NOMO-1 treated with dmso at 0.1 percent for 144 hours (cell line): ENCODE results near the gene HIPK1.
"Not testable (repeated sequence)": the region's sequence is repeated elsewhere in the genome, so short reads cannot be mapped to it uniquely, and the experiment has no call there.

Source experiments
- DNase-seq: peaks from one replicate; lab custom pipeline; 2025; ENCODE audit not compliant: unreplicated experiment; lab: John Stamatoyannopoulos, UW

Gene HIPK1

GRCh38 chr1:114009393-114009792, 80.3 kb downstream of the HIPK1 start:
- no peak for DNase-seq

DNA sequence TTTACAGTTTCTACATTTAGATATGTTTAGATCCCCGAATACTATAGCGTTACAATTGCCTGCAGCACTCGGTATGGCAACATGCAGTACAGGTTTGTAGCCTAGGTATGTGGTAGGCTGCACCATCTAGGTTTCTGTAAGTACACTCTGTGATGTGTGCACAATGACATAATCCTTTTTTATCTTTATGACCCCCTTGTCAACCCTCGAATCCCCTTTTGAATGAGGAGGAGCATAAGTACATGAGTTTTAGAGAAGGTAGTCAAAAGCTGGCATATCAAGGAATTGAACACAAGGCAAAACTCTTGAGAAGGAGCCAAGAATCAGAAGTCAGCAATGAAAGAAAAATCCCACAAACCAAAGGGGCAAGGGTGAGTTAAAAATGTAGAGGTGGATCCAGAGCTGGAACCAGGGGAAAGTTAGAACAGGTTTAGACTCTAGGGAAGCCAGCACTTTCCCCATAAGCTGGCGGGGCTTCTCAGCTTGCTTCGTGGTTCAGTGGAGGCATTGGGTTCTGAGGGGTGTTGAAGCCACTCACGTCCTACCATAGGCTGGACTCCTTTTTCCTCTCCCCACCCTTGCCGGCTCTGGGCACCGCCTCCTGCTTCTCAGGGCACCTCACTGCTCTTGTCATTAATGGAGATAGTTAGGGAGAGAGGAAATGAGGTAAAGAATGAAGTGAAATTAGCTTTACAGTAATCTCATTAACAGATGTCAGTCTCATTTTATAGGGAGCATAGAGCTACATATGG, 81.5 kb downstream of the HIPK1 start:
- no peak for DNase-seq

- no peak for DNase-seq
Measured at GRCh38 chr1:114011796-114012195, 82.7 kb downstream of the HIPK1 start.

GRCh38 chr1:114015075-114015474, 86.0 kb downstream of the HIPK1 start:
- no peak for DNase-seq

GRCh38 chr1:114019724-114020123, 90.6 kb downstream of the HIPK1 start:
- DNase-seq, result not testable (repeated sequence)

GRCh38 chr1:114021665-114022099, 92.6 kb downstream of the HIPK1 start:
- no peak for DNase-seq

GRCh38 chr1:114022877-114023276, 93.8 kb downstream of the HIPK1 start:
- no peak for DNase-seq

- DNase-seq, result no peak
Measured at GRCh38 chr1:114023377-114023776, 94.3 kb downstream of the HIPK1 start.

DNA sequence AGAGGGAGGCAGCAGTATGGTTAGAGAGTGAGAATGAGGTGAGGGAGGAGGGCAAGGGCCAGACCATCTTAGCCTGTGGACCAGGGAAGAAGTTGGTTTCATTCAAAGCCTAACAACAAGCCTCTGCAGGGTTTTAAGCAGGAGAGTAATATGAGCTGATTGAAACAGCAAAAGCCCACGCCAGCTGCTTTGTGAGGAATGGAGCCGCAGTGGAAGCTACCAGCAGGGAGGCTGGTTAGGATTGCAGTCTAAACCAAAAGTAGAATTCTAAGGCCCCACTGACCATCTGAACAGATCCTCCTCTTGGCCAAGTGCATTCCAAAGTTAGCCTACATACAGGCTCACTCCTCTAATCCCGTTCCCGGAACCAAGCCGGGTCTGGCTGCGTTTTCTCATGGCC, 94.9 kb downstream of the HIPK1 start:
- no peak for DNase-seq

- DNase-seq, result no peak
Measured at GRCh38 chr1:114025609-114026401, 96.7 kb downstream of the HIPK1 start.

DNA sequence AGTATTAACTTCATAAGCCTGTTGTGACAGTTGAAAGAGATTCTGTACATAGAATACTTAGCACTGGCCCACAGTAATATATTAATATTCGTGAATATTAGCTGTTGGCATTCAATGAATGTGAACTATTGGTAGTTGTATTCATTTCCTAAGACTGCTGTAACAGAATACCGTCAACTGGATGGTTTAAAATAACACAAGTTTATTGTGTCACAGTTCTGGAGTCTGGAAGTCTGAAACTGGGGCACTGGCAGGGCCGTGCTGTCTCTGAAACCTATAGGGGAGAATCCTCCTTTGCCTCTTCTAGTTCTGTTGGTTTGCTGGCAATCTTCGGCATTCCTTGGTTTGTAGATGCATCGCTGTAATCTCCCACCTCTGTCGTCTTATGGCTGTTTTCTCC, 97.7 kb downstream of the HIPK1 start:
- DNase-seq, result no peak
